Breast epithelium (tissue), 3 donors: ENCODE measurements around the gene CR1.
"Not testable (repeated sequence)": the region's sequence is repeated elsewhere in the genome, so short reads cannot be mapped to it uniquely, and the experiment has no call there.

Experiments used
- CTCF ChIP-seq, 3 donors: fragments of 450-650 bp; IDR thresholded peaks; one replicate each; pipeline ENCODE4 v1.5.1; 2016 to 2017; ENCODE audit warnings: antibody characterized with exemption in 3 of 3, mild to moderate bottlenecking in 3 of 3, moderate library complexity in 3 of 3
- POLR2A ChIP-seq: fragments of 450-650 bp; IDR thresholded peaks from one replicate; pipeline ENCODE4 v1.6.1; 2016; ENCODE audit warnings: antibody characterized with exemption, mild to moderate bottlenecking, moderate library complexity
- POLR2AphosphoS5 ChIP-seq, 3 donors: sonication (generic); formaldehyde crosslinking; IDR thresholded peaks; one replicate each; pipeline ENCODE4 v1.6.1; 2017; ENCODE audit warnings: antibody characterized with exemption in 3 of 3

- TF ChIP-seq CTCF (IDR thresholded peaks at IDR 0.05); POLR2A; POLR2AphosphoS5 (IDR thresholded peaks at IDR 0.05): not testable (repeated sequence)
Observed at GRCh38 chr1:207638487-207639145, 142.7 kb downstream of the CR1 start.
